SK-N-SH treated with all-trans-retinoic acid at 6 μM for 48 hours (cell line): Measurements from ENCODE around the gene NTN1.

Experiments
- ATAC-seq: fragments of 200-7000 bp; cut with Tn5 transposase; 3 replicates; pipeline ENCODE4 v1.9.1; 2020; ENCODE audit warnings: mild to moderate bottlenecking, moderate library complexity
- BACH2 ChIP-seq: fragments of 250-450 bp; sonication (Bioruptor Pico); IDR thresholded peaks from 2 replicates; pipeline ENCODE4 v1.9.0; 2021; ENCODE audit warnings: mild to moderate bottlenecking, borderline replicate concordance
- CREB5 ChIP-seq: fragments of 250-450 bp; sonication (Bioruptor Pico); IDR thresholded peaks from 2 replicates; pipeline ENCODE4 v1.5.1; 2020; ENCODE audit warnings: low read depth, mild to moderate bottlenecking, moderate library complexity
- CSDC2 ChIP-seq: fragments of 250-450 bp; sonication (Bioruptor Pico); IDR thresholded peaks from 2 replicates; pipeline ENCODE4 v1.5.0; 2020; ENCODE audit warnings: mild to moderate bottlenecking, moderate library complexity
- ESRRG ChIP-seq: fragments of 250-450 bp; sonication (Bioruptor Pico); IDR thresholded peaks from 2 replicates; pipeline ENCODE4 v1.6.1; 2021; ENCODE audit warnings: mild to moderate bottlenecking
- GLIS3 ChIP-seq: fragments of 250-450 bp; sonication (Bioruptor Pico); IDR thresholded peaks from 2 replicates; pipeline ENCODE4 v1.5.0; 2020; ENCODE audit warnings: mild to moderate bottlenecking, moderate library complexity
- OSR1 ChIP-seq: fragments of 250-450 bp; sonication (Bioruptor Pico); IDR thresholded peaks from 2 replicates; pipeline ENCODE4 v1.8.0; 2022; ENCODE audit warnings: moderate library complexity, mild to moderate bottlenecking, inconsistent platforms
- POU6F1 ChIP-seq: fragments of 250-450 bp; sonication (Bioruptor Pico); IDR thresholded peaks from 2 replicates; pipeline ENCODE4 v1.8.0; 2021; ENCODE audit warnings: low read depth, mild to moderate bottlenecking, moderate library complexity, borderline replicate concordance
- RARB ChIP-seq: fragments of 250-450 bp; sonication (Bioruptor Pico); IDR thresholded peaks from 2 replicates; pipeline ENCODE4 v1.8.0; 2021; ENCODE audit warnings: mild to moderate bottlenecking, moderate library complexity
- SNAI2 ChIP-seq: fragments of 250-450 bp; sonication (Bioruptor Pico); IDR thresholded peaks from 2 replicates; pipeline ENCODE4 v1.5.0; 2020; ENCODE audit warnings: mild to moderate bottlenecking, moderate library complexity
- TOX ChIP-seq: fragments of 250-450 bp; sonication (Bioruptor Pico); IDR thresholded peaks from 2 replicates; pipeline ENCODE4 v1.8.0; 2021; ENCODE audit warnings: mild to moderate bottlenecking, moderate library complexity, borderline replicate concordance
- ZC3H10 ChIP-seq: fragments of 250-450 bp; sonication (Bioruptor Pico); IDR thresholded peaks from 2 replicates; pipeline ENCODE4 v1.5.1; 2021; ENCODE audit warnings: mild to moderate bottlenecking, moderate library complexity
- ZFP3 ChIP-seq: fragments of 250-450 bp; sonication (Bioruptor Pico); IDR thresholded peaks from 2 replicates; pipeline ENCODE4 v1.5.0; 2020; ENCODE audit warnings: mild to moderate bottlenecking, moderate library complexity
- ZFP30 ChIP-seq: fragments of 450-650 bp; formaldehyde crosslinking; IDR thresholded peaks from 2 replicates; pipeline ENCODE4 v1.5.0; 2022; ENCODE audit warnings: mild to moderate bottlenecking, moderate library complexity
- ZNF565 ChIP-seq: fragments of 450-650 bp; formaldehyde crosslinking; conservative IDR thresholded peaks from 2 replicates; pipeline ENCODE4 v1.5.0; 2020; ENCODE audit warnings: low read depth, mild to moderate bottlenecking, moderate library complexity
- ZNF70 ChIP-seq: fragments of 450-650 bp; formaldehyde crosslinking; IDR thresholded peaks from 2 replicates; pipeline ENCODE4 v1.5.0; 2020; ENCODE audit warnings: mild to moderate bottlenecking, moderate library complexity
- ZNF8 ChIP-seq: fragments of 450-650 bp; formaldehyde crosslinking; IDR thresholded peaks from 2 replicates; pipeline ENCODE4 v1.5.0; 2020; ENCODE audit warnings: mild to moderate bottlenecking, moderate library complexity
- TF ChIP-seq, protein P1 (sequence below): fragments of 250-450 bp; sonication (Bioruptor Pico); IDR thresholded peaks from 2 replicates; pipeline ENCODE4 v1.8.0; 2020; ENCODE audit warnings: mild to moderate bottlenecking, moderate library complexity, borderline replicate concordance
- TF ChIP-seq, protein P2 (sequence below): fragments of 250-450 bp; sonication (Bioruptor Pico); IDR thresholded peaks from 2 replicates; pipeline ENCODE4 v1.5.1; 2021; ENCODE audit warnings: mild to moderate bottlenecking, moderate library complexity
- TF ChIP-seq, protein P3 (sequence below): fragments of 250-450 bp; sonication (Bioruptor Pico); IDR thresholded peaks from 2 replicates; pipeline ENCODE4 v1.5.0; 2020; ENCODE audit warnings: mild to moderate bottlenecking, moderate library complexity

NTN1 gene

GRCh38 chr17:9200699-9201359 is 179.5 kb downstream of the NTN1 start (continued):
- TF ChIP-seq CREB5 (CRISPR knock-in tag) = no peak
- TF ChIP-seq, protein P1, sequence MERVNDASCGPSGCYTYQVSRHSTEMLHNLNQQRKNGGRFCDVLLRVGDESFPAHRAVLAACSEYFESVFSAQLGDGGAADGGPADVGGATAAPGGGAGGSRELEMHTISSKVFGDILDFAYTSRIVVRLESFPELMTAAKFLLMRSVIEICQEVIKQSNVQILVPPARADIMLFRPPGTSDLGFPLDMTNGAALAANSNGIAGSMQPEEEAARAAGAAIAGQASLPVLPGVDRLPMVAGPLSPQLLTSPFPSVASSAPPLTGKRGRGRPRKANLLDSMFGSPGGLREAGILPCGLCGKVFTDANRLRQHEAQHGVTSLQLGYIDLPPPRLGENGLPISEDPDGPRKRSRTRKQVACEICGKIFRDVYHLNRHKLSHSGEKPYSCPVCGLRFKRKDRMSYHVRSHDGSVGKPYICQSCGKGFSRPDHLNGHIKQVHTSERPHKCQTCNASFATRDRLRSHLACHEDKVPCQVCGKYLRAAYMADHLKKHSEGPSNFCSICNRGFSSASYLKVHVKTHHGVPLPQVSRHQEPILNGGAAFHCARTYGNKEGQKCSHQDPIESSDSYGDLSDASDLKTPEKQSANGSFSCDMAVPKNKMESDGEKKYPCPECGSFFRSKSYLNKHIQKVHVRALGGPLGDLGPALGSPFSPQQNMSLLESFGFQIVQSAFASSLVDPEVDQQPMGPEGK (CRISPR knock-in tag) = no peak
- no peak for TF ChIP-seq GLIS3
- no peak for TF ChIP-seq ESRRG (CRISPR knock-in tag)
- TF ChIP-seq ZFP3 (CRISPR knock-in tag) = no peak
- no peak for TF ChIP-seq TOX
- TF ChIP-seq ZNF8 (CRISPR knock-in tag) = no peak
- TF ChIP-seq POU6F1 = no peak
- TF ChIP-seq SNAI2 = no peak

DNA sequence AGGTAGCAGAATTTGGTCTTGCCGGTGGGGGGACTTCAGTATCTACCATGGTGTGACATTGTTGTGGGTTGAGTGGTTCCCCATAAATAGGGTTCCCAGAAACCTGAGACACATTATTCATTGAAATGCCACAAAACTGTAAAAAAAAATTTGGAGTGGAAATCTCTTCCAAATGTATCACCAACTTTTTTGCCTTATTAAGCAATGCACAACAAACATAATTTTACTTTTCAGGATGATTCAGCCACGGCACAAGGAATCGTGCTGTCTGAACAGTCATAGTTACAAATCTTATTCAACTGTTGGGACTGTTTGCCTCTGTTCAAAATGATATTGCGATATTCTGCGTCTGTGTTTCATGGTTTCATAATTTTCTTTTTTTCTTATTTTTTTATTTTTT is 181.2 kb downstream of the NTN1 start:
- no peak for TF ChIP-seq CSDC2 (CRISPR knock-in tag)
- ATAC-seq = no peak

DNA sequence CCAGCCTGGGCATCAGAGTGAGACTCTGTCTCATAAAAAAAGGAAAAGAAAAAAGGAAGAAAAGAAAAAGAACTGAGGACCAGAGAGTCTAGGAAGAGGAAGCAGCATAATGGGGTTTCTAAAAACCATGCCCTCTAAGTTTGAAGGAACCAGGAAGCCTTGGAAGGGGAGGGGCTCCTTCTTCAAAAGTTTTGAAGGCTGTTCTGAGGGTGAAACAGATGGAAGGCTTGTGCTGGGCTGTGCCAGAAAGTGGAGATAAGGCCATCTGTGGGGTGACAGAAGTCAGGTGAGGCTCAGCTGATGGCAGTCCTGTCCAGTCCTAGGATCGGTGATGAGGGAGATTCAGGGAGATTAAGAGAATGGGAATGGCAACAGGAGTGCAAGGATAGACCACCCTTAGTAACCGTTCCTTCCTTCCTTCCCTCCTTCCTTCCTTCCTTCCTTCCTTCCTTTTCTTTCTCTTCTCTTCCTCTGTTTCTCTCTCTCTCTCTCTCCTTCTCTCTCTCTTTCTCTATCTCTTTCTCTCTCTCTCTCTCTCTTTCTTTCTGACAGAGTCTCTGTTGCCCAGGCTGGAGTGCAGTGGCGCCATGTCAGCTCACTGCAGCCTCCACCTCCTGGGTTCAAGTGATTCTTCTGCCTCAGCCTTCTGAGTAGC is 182.6 kb downstream of the NTN1 start:
- no peak for TF ChIP-seq ZC3H10 (CRISPR knock-in tag)
- TF ChIP-seq ZNF70 (CRISPR knock-in tag) = no peak
- TF ChIP-seq, protein P1 (CRISPR knock-in tag) = no peak
- no peak for TF ChIP-seq ZNF565 (CRISPR knock-in tag)
- no peak for TF ChIP-seq SNAI2
- TF ChIP-seq GLIS3 = no peak
- TF ChIP-seq BACH2 (CRISPR knock-in tag) = no peak
- TF ChIP-seq, protein P2, sequence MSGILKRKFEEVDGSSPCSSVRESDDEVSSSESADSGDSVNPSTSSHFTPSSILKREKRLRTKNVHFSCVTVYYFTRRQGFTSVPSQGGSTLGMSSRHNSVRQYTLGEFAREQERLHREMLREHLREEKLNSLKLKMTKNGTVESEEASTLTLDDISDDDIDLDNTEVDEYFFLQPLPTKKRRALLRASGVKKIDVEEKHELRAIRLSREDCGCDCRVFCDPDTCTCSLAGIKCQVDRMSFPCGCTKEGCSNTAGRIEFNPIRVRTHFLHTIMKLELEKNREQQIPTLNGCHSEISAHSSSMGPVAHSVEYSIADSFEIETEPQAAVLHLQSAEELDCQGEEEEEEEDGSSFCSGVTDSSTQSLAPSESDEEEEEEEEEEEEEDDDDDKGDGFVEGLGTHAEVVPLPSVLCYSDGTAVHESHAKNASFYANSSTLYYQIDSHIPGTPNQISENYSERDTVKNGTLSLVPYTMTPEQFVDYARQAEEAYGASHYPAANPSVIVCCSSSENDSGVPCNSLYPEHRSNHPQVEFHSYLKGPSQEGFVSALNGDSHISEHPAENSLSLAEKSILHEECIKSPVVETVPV (CRISPR knock-in tag) = no peak
- no peak for TF ChIP-seq RARB (CRISPR knock-in tag)
- TF ChIP-seq, protein P3, sequence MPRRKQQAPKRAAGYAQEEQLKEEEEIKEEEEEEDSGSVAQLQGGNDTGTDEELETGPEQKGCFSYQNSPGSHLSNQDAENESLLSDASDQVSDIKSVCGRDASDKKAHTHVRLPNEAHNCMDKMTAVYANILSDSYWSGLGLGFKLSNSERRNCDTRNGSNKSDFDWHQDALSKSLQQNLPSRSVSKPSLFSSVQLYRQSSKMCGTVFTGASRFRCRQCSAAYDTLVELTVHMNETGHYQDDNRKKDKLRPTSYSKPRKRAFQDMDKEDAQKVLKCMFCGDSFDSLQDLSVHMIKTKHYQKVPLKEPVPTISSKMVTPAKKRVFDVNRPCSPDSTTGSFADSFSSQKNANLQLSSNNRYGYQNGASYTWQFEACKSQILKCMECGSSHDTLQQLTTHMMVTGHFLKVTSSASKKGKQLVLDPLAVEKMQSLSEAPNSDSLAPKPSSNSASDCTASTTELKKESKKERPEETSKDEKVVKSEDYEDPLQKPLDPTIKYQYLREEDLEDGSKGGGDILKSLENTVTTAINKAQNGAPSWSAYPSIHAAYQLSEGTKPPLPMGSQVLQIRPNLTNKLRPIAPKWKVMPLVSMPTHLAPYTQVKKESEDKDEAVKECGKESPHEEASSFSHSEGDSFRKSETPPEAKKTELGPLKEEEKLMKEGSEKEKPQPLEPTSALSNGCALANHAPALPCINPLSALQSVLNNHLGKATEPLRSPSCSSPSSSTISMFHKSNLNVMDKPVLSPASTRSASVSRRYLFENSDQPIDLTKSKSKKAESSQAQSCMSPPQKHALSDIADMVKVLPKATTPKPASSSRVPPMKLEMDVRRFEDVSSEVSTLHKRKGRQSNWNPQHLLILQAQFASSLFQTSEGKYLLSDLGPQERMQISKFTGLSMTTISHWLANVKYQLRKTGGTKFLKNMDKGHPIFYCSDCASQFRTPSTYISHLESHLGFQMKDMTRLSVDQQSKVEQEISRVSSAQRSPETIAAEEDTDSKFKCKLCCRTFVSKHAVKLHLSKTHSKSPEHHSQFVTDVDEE (CRISPR knock-in tag) = no peak
- no peak for TF ChIP-seq CSDC2 (CRISPR knock-in tag)
- TF ChIP-seq TOX = no peak
- TF ChIP-seq ZFP3 (CRISPR knock-in tag) = no peak
- no peak for TF ChIP-seq ESRRG (CRISPR knock-in tag)
- no peak for TF ChIP-seq POU6F1
- no peak for TF ChIP-seq OSR1
- no peak for TF ChIP-seq ZFP30 (CRISPR knock-in tag)
- no peak for TF ChIP-seq ZNF8 (CRISPR knock-in tag)
- no peak for ATAC-seq
